HG02885 (cell line): ENCODE measurements around the gene DDX49.

Experiments used
- ATAC-seq: cut with Tn5 transposase; IDR thresholded peaks from one replicate; pipeline ENCODE4 v1.9.1; 2021; ENCODE audit warnings: mild to moderate bottlenecking; ENCODE audit not compliant: unreplicated experiment, poor library complexity

Gene DDX49

DNA sequence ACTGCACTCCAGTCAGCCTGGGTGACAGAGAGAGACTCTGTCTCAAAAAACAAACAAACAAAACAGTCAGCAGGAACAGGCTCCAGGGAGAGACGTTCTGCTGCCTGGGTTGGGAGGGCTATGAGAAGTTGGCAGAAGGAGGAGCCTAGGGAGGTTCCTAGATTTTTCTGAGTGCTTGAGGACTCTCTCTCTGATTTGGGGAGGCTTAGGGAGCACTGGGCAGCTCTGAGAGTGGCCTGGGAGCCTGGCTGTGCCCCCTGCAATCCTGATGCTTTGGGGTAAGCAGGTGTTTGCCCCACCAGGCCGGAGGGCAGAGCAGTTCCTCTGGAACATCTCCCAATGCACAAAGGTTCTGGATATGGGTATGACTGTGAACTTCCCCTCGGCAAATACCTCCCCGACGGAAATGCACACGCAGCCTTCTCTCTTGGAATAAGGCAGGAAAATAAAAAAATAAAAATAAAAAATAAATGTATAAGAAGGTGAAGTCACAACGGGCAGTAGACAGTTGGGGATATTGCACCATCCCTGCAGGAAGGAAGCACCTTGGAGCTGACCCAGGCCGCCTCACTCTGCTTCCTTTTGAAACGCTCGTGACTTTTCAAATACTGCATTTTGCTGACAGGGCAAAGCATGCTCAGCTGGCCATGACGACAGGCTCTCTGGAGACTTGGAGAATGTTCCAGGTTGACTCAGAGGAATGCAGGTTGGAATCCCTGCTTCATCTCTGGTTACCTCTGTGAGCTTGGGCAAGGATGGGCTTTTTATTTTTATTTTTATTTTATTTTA, 48.0 kb downstream of the DDX49 start:
- ATAC-seq: no peak

DNA sequence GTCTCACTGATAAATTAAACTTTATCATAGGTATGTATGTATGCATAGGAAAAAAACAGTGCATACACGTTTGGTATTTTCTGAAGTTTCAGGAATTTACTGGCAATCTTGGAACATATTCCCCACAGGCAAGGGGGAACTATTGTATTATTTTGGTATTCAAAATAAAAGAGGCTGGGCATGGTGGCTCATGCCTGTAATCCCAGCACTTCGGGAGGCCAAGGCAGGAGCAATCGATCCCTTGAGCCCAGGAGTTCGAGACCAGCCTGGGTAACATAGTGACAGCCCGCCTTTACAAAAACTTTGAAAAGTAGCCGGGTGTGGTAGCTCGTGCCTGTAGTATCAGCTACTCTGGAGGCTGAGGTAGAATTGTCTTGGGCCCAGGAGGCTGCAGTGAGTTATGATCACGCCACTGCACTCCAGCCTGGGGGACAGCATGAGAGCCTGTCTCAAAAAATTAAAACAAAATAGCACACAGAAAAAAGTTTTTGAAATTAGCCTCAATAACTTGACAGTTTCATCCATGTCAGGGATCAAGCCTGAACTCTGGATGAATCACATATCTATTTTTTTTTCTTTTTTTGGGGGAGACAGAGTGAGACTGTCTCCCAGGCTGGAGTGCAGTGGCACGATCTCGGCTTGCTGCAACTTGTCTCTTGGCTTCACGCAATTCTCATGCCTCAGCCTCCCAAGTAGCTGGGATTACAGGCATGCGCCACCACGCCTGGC, 50.6 kb downstream of the DDX49 start:
- ATAC-seq: no peak

DNA sequence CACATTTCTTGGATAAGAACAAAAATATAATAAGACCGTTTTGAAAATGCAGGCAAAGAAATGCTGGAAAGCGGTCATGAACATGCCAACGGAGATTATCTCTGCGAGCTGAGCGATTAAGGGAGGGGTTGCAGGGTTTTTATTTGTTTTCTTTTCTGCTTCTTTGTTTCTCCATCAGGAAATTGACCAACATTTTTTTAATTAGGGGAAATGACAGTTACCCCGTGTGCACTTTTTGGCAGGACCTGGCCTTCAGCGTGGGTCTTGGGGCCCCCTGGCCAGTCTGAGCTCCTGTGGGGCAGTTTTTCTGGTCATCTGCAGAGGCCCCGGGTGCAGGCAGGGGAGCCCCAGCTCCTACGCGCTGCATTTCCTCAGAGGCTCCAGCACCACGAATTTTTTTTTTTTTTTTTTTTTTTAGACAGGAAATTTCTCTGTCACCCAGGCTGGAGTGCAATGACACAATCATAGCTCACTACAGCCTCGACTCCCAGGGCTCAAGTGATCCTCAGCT, 52.8 kb downstream of the DDX49 start:
- ATAC-seq: no peak

DNA sequence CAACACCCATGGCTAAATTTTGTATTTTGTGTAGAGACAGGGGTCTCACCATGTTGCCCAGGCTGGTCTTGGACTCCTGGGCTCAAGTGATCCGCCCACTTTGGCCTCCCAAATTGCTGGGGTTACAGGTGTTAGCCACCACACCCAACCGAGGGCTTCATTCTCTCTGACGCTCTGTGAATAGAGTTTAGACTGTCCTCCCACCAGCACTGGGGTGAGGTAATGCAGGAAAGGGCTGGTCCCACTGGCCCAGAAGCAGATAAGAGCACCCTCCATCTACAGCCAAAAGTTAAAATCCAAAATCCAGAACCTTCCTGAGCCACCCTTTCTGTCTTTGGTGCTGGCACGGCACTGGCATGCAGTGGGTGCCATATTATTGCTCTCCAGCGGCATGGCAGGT, 53.3 kb downstream of the DDX49 start:
- ATAC-seq: no peak

DNA sequence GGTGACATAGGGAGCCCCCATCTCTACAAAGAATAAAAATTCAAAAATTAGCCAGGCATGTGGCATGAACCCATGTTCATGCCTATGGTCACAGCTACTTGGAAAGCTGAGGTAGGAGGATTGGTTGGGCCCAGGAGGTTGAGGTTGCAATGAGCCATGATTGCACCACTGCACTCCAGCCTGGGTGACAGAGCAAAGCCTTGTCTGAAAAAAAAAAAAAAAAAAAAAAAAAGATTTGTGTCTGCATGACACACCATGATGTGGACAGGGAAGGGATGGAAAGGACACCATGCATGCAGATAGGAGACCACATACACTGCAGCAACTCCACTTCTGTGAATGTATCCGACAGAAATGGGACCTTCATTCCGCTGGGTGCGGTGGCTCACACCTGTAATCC, 55.5 kb downstream of the DDX49 start:
- no peak for ATAC-seq

DNA sequence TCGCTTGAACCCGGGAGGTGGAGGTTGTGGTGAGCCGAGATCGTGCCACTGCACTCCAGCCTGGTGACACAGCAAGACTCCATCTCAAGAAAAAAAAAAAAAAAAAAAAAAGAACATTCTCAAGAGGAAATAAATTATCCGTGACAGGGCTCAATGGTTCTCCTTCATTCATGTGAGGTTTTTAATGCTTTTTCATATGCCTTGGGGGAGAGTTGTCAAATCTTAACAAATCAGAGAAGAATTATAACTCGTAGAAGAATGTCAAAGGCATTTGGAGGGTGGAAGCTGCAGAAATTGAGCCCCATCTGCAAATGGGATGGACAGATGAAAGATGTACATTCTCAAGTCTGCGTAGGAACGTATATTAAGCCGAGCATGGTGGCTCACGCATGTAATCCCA, 56.4 kb downstream of the DDX49 start:
- ATAC-seq: no peak
